Measurements from ENCODE around the gene AIPL1. TPM values are rescaled to one million over a fixed set of nuclear protein-coding genes. Genes with fewer than 3 reads are reported as not detected.

The AIPL1 gene
- polyA plus RNA-seq, 3 donors: 0.14 TPM; not detected in 2

DNA sequence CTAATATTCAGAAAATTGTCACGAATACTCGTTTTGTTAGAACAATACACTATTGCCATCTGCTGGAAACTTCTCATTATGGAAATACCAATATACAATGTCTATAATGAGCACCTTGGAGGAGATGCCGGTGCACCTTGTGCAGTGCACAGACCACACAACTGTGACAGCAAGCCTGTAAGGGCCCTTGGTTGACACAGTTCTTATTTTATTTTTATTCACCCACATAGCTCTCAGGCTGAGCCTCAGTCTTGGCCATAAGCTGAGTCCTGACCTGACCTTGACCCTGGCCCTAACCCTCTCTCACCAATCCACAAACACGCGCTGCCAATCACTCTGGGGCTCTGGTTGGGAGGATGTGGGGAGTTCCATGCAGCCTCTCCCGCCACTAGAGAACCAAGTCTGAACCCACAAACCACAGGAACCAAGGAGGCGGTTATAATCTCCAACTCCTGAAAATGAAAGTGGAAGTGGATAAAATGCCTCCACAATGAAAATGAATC, 7.6 kb downstream of the AIPL1 start:
- DNase-seq (ENCODE audit: extremely low read depth in 1 of 11, low read depth in 9 of 11, low spot score in 4 of 11): no peak

DNA sequence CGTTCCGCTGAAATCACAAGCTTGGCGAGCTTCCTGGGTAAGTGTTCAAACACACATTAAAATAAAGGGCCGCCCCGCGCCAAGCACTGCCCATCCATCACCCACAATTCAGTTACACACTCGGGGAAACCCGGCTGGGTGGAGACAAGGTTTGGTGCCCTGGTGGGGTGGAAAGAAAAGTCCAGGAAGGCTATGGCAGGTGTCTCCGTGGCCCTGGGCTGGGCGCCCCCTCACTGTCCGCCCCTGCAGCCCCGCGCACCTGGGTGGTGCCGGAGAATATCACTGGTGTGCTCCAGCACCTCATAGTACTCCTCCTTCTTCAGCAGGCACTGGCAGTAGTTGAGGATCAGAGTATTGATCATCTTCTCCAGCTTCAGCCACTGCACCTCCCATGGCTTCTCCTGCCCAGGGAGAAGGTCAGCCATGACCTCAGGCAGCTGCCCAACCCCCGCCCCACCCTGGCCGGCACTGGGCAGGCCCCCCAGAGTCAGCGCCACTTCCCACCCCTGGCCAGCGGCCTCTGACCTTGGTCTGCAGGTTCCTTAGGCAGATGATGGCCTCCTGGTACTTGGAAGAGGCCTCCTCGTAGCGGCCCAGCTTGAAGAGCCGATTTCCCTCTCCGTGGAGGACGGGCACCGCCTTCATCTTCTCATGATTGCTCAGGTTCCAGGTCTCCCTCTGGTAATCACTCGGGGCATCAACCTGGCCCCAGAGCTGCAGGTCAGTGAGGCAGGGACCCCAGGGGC, 8.4 kb downstream of the AIPL1 start:
- no peak for DNase-seq (ENCODE audit: extremely low read depth in 1 of 11, low read depth in 9 of 11, low spot score in 4 of 11)

DNA sequence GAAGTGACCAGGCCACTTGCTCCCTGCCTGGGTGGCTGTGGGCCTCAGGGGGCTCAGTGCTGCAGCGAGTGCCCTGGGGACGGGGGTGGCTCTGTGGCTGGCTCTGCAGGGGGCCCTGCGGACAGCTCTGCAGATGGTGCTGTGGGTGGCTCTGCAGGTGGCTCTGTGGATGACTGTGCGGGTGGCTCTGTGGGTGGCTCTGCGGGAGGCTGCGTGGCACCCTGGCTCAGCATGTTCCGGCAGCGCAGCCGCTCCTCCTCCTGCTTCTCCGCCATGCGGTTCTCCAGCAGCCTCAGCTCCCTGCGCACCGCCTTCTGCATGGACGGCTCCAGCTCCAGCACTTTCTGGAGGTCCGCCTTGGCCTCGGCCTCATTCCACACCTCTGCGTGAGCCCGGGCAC, 9.5 kb downstream of the AIPL1 start:
- no peak for DNase-seq (ENCODE audit: extremely low read depth in 1 of 11, low read depth in 9 of 11, low spot score in 4 of 11)

DNA sequence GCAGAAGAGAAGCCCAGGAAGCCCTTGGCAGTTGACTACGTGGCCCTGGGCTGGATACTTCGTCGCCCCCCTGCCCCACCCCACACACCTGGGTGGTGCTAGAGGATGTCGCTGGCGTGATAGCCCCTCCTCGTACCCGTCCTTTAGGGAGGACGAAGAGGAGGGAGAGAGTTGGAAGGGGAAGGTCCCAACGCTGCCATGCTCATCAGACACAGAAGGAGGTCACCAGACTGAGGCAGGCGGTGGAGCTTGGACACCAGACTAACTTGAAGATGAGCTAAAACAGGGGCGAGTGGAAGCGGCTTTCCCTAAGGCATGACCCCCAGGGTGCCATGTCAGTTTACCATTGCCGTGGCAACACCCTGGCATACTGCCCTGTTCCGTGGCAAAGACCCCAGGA, 11.0 kb downstream of the AIPL1 start:
- DNase-seq (ENCODE audit: extremely low read depth in 1 of 11, low read depth in 9 of 11, low spot score in 4 of 11): no peak

DNA sequence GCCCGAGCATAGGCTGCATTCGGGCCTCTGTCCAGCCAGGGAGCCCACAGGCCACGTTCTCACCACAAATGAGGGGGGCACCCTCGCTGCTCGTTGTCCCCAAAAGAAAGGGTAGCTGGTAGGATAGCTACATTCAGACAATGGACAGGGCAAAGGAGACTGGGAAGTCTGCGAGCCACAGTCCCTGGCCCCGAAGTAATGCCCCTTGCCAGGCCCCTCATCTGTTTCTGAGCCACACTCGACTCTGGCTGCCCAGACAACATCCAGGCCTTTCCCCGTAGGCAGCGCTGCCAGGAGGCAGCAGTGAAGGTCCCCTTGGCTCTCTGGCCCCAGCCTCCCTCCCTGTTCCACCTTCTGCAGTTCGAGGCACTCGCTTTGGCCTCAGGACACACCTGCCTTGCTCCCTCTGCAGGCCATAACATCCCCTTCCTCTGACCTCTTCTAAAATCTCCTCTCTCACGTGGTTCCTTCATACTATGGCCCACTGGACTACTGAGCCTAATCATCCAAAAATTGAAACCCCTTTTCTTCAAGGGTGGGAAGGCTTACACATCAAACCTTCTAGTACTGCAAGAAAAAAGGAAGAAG, 12.2 kb downstream of the AIPL1 start:
- DNase-seq (ENCODE audit: extremely low read depth in 1 of 11, low read depth in 9 of 11, low spot score in 4 of 11): no peak

DNA sequence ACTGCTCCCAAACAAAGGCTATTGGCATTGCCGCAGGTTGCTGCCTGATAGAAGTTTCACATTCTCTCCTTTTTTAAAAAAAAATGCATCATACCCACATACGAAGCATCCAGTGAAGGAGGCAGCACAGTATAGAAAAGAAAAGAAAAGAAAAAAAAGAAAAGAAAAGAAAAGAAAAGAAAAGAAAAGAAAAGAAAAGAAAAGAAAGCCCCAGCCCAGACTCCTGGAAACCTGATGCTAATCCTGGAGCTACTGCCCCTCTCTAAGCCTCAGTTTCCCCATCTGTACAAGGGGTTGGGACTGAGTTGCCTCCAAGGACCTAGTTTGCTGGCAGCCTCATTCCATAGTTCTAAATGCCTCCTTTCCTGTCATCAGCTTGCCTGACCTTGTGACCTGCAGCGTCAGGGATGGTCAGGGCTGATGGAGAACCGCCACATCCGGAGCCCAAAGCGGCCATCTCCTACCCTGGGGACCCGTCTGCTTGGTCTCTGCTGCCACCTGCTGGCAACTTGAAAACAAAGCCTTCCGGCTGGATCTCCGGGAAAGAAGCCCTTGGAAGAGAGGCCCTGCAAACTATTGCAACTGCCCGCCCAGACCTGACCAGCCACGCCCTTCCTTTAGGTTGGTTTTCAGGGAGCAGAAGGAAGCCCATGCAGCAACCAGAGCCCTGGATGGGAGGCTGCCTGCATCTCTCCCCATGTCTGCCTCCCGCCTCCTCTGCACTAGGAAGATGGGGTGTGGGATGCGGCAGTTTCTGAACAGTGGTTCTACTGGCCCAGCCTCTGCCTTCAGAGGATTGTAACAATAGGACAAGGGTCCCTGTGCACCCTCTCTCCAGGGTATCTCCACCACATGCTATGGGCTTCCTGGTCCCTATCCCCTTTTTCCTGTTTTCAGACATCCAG, 13.0 kb downstream of the AIPL1 start:
- peak; percentile 40 to 70 (median 59) for DNase-seq (ENCODE audit: extremely low read depth in 1 of 11, low read depth in 9 of 11, low spot score in 4 of 11)

DNA sequence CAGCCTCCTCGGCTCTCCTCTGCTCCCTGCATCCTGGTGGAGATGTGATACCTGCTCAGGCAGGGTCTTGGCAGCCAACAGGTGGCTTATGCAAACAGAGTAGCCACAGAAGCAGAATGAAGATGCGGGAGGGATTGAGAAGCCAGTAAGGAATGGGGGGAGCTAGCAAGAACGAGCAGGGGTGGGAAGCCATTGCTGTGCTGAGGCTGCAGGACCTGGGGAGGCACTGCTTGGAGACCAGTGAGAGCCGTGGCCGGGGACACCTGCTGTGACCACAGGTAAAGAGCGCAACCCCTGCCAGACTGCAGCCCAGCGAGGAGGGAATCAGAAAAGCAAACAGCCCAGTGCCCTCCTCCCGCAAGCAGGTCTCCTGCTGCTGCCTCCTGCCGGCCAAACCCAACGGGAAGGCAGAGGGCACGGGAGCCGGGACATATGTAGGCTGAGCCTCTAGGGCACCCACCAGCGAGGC, 14.7 kb downstream of the AIPL1 start:
- DNase-seq (ENCODE audit: extremely low read depth in 1 of 11, low read depth in 9 of 11, low spot score in 4 of 11): no peak

DNA sequence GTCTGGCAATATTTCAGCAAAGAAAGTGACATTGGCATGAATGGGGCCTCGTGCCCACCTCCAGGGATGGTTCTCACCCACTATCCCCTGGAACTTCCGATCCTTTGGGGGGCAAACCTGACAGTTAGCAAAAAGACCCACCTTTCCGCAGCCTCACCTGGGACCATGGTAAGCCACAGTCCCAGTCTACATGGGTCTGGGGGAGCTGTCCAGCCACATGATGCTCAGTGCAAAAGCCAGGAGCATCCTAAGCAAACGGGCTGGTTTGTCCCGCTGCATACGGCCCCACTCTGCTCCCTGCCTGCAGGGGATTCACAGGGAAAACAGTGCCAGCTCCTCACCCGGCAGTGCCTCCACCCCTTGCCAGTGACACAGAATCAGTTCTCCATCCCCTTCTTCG, 19.3 kb downstream of the AIPL1 start:
- no peak for DNase-seq (ENCODE audit: extremely low read depth in 1 of 11, low read depth in 9 of 11, low spot score in 4 of 11)

DNA sequence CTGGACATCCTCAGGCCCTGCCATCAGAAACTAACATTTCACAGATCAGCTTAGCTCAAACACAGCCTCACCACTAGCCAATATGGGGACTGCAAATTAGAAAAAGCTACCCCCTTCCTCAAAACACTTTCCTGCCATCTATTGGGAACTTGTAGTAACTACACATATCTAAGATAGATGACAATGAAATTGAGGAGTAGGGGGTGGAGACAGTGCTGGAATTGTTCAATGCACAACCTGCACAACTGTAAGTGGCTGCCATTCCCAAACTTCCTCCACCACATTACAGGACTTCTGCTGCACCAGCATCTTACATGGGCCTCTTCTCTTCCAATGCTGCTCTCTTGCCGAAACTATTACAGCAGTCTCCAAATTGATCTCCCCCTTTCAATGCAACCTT, 21.9 kb downstream of the AIPL1 start:
- peak in 4 of 11 donors; percentile 10 to 24 (median 18) for DNase-seq (ENCODE audit: extremely low read depth in 1 of 11, low read depth in 9 of 11, low spot score in 4 of 11)

DNA sequence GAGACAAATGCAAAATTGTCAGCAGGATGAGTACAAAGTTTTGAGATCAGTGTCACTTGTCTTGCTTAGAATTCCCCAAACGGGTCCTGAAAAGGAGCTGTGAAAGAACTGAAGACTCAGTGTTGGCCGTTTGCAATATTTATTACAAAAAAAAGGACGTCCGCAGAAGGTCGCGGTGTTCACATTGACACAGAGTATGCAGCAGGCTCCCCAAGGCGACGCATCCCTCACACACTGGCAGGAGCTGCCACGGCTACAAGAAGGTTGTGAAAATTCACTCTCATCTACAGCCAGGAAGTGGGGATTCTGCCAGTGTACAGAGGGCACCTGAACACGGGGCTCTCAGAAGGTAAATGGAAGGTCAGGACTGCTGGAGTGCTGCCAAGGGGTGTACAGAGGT, 26.2 kb downstream of the AIPL1 start:
- no peak for DNase-seq (ENCODE audit: extremely low read depth in 1 of 11, low read depth in 9 of 11, low spot score in 4 of 11)

DNA sequence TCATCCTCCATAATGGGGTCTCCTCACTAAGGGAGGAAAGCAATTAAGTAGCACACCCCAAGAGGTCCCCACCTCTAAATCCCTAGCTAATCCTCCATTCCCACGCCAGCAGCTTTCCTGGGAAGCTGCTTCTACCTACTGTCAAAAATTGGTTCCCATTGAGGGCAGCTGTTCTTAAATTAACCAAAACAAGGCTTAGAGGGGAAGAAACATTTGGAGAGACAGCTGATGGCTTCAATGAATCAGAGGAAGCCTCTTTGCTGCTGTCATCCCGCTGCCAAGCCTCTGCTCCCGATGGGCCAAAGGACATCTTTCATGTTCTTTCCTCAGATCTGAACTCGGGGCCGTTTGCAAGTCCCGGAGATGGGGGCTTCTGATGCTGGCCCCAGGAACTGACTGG, 26.6 kb downstream of the AIPL1 start:
- DNase-seq (ENCODE audit: extremely low read depth in 1 of 11, low read depth in 9 of 11, low spot score in 4 of 11): no peak

DNA sequence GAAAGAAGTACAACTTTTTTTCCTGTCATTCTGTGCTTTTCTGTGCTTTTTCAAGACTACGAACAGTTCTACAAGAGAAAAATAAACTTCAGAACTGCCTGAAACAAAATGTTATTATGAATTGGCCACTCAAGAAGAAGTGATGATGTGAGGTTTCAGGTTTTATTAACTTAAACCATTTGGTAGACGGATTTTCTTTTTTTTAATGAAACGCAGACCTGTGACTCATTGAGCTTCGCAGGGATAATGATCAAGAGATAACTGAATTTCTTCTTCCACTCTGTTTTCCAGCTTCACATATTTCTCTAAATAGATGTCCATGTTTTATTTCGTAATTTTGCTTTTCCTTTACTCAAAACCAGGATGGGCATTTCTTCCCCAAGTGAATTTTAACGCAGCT, 32.7 kb downstream of the AIPL1 start:
- no peak for DNase-seq (ENCODE audit: extremely low read depth in 1 of 11, low read depth in 9 of 11, low spot score in 4 of 11)

DNA sequence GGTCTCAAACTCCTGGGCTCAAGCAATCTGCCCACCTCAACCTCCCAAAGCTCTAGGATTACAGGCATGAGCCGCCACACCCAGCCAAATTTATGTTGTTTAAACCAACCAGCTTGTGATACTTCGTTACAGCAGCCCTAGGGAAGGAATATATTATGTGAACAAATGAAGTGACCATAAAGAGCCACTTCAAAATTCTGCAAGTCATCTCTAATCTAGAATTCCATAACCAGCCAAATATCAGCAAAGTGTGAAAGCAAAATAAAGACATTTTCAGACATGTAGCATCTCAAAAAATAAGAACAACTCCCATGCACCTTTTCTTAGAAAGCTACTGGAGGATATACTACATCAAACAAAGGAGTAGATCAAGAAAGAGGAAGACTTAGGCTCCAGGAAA, 36.0 kb downstream of the AIPL1 start:
- DNase-seq (ENCODE audit: extremely low read depth in 1 of 11, low read depth in 9 of 11, low spot score in 4 of 11): no peak

DNA sequence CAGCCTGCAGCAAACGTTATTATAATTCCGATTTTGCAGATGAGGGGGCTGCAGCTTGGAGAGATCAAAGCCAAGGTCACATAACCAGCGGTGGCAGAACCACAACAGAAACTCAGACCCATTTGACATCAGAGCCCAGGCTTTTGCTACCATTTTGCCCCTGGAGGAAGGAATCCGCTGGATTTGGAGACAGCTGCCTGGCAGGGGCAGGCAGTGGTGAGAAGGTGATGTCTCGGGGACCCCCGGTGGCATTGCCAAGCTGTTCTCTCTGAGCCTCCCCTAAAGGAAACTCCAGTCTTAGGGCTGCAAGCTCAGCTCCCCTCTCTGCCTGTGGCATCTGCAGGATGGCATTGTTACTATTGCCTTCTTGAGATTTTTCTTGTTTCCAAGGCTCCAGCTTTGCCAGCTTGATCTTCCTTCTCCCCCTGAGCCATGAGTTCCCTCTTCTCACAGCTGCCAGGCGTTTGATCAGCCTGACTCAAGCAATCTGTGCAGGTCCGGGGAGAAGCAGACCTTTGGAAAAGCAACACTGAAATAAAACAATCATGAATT, 40.8 kb downstream of the AIPL1 start:
- DNase-seq (ENCODE audit: extremely low read depth in 1 of 11, low read depth in 9 of 11, low spot score in 4 of 11): no peak

DNA sequence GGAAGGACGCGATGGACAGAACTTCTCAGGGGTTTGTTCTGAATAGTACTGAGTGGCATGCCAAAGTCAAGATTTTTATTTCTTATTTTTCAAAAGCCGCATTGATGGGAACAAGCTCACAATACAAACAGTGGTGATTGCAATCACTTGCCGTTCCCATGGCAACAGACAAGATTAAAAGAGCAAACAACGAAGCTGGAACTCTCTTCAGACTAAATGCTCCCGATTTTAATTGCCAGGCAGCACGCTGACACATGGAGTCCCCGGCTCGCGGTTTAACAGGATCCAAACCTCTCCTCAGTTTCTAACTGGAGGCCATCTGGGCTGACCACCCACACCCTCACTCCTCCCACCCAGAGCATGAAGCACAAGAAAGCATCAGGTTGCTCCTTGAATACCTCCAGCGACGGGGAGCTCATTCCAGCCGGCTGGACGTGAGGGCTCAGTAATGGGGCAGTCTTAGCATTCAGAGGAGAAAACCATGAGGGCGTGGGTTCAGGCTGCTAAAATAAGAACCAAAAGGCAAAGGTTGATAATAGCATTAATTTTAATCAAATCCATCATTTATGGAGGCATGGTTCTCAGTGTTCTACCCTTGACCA, 41.5 kb downstream of the AIPL1 start:
- DNase-seq (ENCODE audit: extremely low read depth in 1 of 11, low read depth in 9 of 11, low spot score in 4 of 11): no peak

DNA sequence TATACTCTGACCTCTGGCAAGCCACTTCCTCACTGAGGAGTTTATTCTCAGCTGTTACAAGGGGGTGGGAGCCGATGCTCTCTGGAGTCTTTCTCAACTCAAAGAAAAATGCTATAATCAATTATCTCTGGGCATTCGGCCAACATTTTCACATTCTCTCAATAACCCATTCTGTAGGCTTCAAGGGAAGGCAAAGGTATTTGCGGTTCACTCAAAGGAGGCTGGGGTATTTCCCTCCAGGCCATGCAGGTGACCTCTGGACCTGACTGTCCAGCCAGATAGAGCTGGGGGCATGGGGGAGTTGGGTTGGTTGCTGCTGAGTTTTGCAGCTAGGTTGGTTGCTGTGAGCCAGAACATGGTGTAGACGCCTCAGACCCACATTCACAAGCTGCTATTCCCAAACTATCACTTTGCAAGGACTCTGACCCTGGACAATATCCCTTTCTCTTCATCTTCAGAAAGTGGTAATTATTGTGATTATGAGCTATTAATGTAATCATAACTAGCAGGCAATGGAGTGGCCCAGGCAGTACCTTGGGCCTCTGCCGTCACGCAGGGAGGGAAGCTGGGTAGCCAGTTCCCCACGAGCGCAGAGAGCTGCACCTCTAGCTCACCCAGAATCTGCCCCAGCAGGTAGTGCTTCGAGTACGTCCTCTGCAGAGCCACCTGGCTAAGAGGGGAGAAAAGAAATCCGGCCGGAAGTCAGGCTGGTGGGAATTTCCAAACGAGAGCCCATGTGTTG, 42.1 kb downstream of the AIPL1 start:
- no peak for DNase-seq (ENCODE audit: extremely low read depth in 1 of 11, low read depth in 9 of 11, low spot score in 4 of 11)

DNA sequence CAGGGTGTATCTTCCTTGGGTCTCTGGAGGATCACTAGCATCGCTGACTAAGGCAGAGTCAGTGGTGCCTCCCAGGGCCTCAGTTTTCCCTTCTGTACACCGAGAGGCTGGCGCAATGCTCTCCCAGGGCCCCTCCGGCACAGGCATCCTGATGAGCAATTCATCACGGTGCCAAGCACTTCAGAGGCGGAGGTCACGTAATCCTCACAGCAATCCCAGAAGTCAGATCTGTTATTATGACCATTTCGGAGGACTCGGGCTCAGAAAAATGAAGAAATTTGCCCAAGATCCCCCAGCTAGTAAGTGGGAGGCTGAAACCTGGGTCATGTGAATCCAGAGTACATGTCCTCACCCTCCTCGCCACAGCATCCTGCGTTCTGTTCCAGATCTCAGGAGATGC, 46.5 kb downstream of the AIPL1 start:
- no peak for DNase-seq (ENCODE audit: extremely low read depth in 1 of 11, low read depth in 9 of 11, low spot score in 4 of 11)

DNA sequence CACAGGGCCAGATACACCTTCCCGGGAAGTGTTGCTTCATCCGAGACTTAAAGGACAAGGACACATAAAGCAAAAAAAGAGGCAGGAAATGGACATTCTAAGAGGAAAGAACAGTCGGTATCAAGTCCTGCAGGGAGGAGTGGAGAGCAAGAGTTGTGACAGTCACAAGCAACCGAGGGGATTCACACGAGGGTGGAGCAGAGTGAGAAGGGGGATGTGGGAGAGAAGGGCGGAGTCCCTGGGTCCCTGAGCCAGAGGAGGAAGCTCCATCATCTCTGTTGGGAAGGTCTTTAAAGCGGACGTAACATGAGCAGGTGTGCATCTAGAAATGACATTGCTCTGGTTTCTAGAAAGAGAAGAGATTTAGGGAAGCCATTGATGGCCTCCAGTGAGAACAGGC, 47.1 kb downstream of the AIPL1 start:
- DNase-seq (ENCODE audit: extremely low read depth in 1 of 11, low read depth in 9 of 11, low spot score in 4 of 11): no peak
